ENCODE data around the gene ZNF516.

Gene ZNF516

GRCh38 chr18:76379226-76380126 lies 115.6 kb downstream of the ZNF516 start:
- DNase-seq, result no peak

GRCh38 chr18:76378526-76379215 lies 116.4 kb downstream of the ZNF516 start:
- no peak for DNase-seq

- no peak for DNase-seq
These were observed 117.7 kb downstream of the ZNF516 start for GRCh38 chr18:76377359-76377756.

GRCh38 chr18:76376668-76377358 lies 118.2 kb downstream of the ZNF516 start:
- no peak for DNase-seq

- no peak for DNase-seq
These were observed 118.8 kb downstream of the ZNF516 start for GRCh38 chr18:76376225-76376624.

GRCh38 chr18:76374330-76375281 lies 120.4 kb downstream of the ZNF516 start:
- no peak for DNase-seq

GRCh38 chr18:76373297-76373696 lies 121.7 kb downstream of the ZNF516 start:
- DNase-seq, result no peak

- DNase-seq, result no peak
These were observed 123.5 kb downstream of the ZNF516 start for GRCh38 chr18:76371301-76372203.

- no peak for DNase-seq
These were observed 124.4 kb downstream of the ZNF516 start for GRCh38 chr18:76370686-76371085.

- no peak for DNase-seq
These were observed 124.8 kb downstream of the ZNF516 start for GRCh38 chr18:76370201-76370600.

GRCh38 chr18:76369791-76370190 lies 125.3 kb downstream of the ZNF516 start:
- no peak for DNase-seq

- DNase-seq, result no peak
These were observed 126.1 kb downstream of the ZNF516 start for GRCh38 chr18:76368976-76369375.

GRCh38 chr18:76368271-76368670 lies 126.8 kb downstream of the ZNF516 start:
- DNase-seq, result no peak

- DNase-seq, result no peak
These were observed 127.6 kb downstream of the ZNF516 start for GRCh38 chr18:76367168-76368125.

- no peak for DNase-seq
These were observed 129.5 kb downstream of the ZNF516 start for GRCh38 chr18:76365561-76365960.

GRCh38 chr18:76364282-76365259 lies 130.5 kb downstream of the ZNF516 start:
- no peak for DNase-seq

GRCh38 chr18:76363436-76364120 lies 131.5 kb downstream of the ZNF516 start:
- DNase-seq, result no peak

- DNase-seq, result no peak
These were observed 132.4 kb downstream of the ZNF516 start for GRCh38 chr18:76362676-76363075.
